Epithelial cell of proximal tubule (primary cell): ENCODE measurements around the gene TENM3. TPM values are rescaled to one million over a fixed set of nuclear protein-coding genes. Genes with fewer than 3 reads are reported as not detected.

ENCODE experiments used
- DNase-seq: peaks from one replicate; pipeline ENCODE4 v3.0.0-alpha.2; 2011; ENCODE audit warnings: low read depth
- H3K4me3 ChIP-seq: 2 replicates; pipeline ENCODE4 v1.5.1; 2011; ENCODE audit warnings: low read depth, mild to moderate bottlenecking, low read length
- CTCF ChIP-seq: conservative IDR thresholded peaks from 2 replicates; pipeline ENCODE4 v1.5.1; 2012; ENCODE audit warnings: low read depth, mild to moderate bottlenecking, low read length
- total RNA-seq: library from RNA; depleted of rRNA; stranded (reverse); fragments of >200 nt; gene quantifications from 2 replicates; pipeline ENCODE4 v1.2.3, GENCODE V29; 2015

Gene TENM3
- total RNA-seq, 1 donor from 2014 or later = 2.4 TPM

GRCh38 chr4:182486881-182487280 is 243.7 kb downstream of the TENM3 start:
- no peak for TF ChIP-seq CTCF
- no peak for DNase-seq
- H3K4me3 ChIP-seq = no peak overlapping the region

GRCh38 chr4:182488896-182489295 is 245.7 kb downstream of the TENM3 start:
- DNase-seq = no peak
- no peak for TF ChIP-seq CTCF
- H3K4me3 ChIP-seq = no peak overlapping the region

DNA sequence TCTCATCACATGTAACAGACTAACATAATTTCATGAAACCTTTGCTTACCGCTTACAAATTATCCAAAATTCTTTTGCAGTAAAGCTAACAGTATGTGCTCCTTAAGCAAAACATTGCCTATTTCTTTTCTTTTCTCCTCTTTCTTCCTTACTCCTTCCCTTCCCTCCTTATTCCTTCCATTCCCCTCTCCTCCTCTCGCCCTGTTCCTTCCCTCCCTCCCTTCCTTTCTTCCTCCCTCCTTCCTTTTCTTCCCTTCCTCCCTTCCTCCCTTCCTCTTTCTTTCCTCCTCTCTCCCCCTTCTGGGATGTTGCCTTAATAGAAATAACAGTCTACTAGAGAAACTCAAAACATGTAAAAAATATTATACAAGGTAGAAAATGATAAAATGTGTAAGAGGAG is 246.4 kb downstream of the TENM3 start:
- no peak for TF ChIP-seq CTCF
- no peak for DNase-seq
- H3K4me3 ChIP-seq = no peak overlapping the region

- no peak for DNase-seq
- TF ChIP-seq CTCF = no peak
- no peak overlapping the region for H3K4me3 ChIP-seq
Measured at GRCh38 chr4:182491719-182492118, 248.5 kb downstream of the TENM3 start.

DNA sequence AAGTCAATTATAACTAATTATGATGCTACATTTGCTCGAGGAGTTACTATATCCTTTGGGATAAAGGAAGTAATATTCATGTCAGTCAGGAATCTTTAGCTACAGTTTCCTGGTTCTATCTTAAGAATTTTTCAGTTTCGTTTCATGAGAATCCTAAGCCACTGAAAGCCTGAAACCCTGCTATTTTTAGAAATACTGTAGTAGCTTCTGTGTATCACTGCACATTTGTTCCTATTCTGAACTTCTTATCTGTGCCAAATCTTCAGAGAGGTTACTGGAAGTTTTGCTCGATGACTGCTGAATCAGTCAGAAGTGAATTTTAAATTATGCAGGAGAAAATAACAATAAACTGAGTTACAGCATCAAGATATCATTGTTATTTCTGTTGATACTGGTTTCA is 249.2 kb downstream of the TENM3 start:
- no peak overlapping the region for H3K4me3 ChIP-seq
- DNase-seq = no peak
- TF ChIP-seq CTCF = no peak

DNA sequence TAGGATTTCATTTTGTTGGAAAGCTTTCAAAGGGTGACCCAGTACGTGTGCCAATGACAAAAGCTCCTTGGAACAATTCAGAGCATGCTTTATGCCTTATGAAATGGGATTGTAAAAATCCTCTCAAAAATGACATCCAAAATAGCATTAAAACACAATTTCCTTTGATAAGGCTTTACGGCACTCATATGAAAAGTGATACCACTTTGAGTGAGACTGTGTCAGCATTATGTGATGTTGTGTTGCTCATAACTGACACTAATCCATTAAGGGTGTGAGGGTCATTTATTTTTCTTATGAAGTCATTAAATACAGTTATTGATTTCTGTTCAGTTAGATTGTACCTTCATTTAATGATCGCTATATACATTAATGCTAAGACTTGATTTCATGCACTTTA is 250.2 kb downstream of the TENM3 start:
- no peak overlapping the region for H3K4me3 ChIP-seq
- DNase-seq = no peak
- no peak for TF ChIP-seq CTCF

DNA sequence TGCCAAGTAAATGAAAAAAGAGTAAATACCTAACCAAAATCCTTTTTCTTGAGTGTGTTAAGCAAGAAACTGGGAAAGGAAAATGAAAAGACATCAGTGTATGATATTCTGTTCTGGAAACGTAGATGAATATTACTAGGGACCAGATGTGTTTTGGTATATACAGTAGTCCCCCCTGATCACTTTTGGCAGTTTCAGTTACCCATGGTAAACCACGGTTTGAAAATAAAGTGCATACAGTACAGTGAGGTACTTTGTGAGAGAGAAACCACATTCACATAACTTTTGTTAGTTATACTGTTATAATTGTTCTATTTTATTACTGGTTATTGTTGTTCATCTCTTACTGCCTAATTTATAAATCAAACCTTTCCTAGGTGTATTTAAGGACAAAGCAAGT is 250.9 kb downstream of the TENM3 start:
- no peak overlapping the region for H3K4me3 ChIP-seq
- no peak for TF ChIP-seq CTCF
- no peak for DNase-seq
